GM12873 (cell line): Measurements from ENCODE around the gene TNIP1.

Experiments
- CTCF ChIP-seq: IDR thresholded peaks from 2 replicates; pipeline ENCODE4 v1.5.1; 2012; ENCODE audit warnings: low read depth, mild to moderate bottlenecking, moderate library complexity, low read length, control low read depth; ENCODE audit not compliant: insufficient read depth; ENCODE audit errors: missing control alignments

Gene TNIP1

DNA sequence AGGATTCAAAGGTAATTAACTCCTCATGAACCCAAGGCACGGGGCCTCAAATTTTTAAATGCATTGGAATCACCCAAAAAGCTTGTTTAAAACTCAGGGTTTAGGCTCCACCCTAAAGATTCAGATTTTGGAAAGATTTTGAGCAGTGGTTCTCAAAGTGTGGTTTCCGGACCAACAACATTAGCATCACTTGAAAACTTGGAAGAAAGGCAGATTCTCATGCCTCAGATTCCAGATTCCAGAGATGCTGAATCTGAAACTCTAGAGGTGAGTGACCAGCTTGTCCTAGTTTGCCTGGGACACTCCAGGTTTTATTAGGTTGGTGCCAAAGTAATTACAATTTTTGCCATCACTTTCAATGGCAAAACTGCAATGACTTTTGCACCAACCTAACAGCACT, 24.7 kb upstream of the TNIP1 start:
- no peak for TF ChIP-seq CTCF

- no peak for TF ChIP-seq CTCF
Measured at GRCh38 chr5:151104795-151105194, 24.0 kb upstream of the TNIP1 start.

DNA sequence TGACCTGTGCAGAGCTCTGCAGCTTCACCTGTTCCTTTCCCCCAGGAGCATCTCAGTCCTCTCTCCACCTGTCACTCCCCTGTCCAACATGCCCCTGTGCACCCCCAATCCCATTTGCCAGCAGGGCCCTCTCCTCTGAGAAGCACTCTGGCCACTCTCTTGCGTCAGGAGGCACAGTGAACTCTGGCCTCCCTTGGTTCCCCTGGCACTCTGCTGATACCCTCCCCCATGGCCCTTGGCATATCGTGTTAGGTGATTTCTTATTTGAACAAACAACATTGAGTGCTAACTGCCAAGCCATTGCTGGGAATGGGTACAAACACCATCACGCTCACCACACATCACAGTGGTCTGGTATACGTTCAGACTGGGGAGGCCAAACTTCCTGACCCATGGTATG, 20.9 kb upstream of the TNIP1 start:
- no peak for TF ChIP-seq CTCF

DNA sequence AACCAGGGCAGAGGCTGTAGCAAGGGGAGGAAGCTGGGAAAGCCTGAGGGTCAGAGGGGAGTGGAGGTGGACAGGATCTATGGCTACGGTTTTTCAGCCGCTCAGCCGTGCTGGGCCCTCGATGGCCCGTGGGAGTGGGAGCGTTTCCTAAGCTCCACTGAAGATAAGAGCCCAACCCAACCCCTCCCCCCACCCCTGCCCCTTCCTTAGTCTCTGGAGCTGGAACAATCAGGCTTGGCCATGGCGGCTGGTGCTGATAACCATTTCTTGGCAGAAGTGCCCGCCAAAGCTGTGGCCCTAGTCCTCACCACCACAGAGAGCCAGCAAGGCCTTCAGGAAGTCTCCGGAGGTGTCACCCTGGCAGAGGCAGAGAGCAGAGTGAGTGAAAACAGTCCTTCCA, 20.3 kb upstream of the TNIP1 start:
- no peak for TF ChIP-seq CTCF

- TF ChIP-seq CTCF, result no peak
Measured at GRCh38 chr5:151100681-151101080, 19.8 kb upstream of the TNIP1 start.

DNA sequence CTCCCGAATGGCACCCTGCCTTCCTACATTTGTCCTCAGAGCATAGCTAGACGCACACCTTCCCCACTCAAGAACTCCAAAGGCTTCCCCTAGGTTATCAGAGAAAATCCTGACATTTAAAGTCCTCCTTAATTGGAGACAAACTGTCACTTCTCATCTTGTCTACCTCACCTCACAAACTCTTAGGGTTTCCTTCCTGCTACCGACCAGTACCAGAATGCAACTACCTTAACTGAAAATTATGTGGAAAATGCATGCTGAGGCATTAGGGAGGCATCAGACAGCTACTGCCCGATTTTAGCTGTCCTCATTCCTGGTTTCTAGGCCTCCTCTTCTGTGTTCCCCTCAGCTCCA, 17.9 kb upstream of the TNIP1 start:
- TF ChIP-seq CTCF, result no peak

DNA sequence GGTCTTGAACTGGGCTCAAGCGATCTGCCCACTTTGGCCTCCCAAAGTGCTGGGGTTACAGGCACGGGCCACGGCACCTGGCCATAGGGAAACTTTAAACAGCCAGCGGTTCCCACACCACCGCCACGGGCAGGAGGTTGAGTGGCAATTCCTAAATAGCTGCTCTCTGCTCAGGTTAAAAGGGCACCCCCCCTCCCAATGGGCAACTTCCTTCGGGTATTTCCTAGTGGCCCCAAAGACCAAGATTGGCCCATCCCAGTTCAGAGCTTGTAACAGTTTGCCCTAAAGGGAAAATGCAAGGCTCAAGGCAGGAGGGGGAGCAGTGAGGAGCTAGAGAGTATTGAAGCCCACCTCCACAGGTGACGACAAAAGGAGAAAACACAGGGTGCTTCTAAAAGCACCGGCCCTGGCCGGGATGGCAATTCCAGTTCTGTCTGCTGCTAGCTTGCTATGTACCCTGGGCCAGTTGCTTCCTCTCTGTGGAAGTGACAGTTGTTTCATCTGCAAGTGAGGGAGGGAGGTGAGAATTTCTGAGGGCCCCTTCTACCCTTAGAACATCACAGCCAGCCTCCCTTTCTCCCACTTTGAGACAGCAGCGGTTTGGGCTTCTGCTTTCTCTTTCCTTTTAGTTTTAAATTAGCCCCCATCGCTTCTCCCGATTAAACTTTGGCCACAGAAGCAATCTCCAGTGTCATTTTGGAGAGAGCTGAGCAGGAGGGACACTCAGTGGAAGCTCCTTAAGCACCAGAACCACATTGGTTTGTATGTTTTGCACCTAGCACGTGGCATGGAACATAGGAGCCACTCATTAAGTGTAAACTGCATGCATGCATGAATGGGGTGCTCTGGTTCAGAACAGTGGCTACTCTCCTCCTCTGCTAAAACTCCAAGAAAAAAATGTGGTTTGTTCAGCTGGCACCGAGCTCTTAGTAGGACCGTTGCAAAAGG, 17.3 kb upstream of the TNIP1 start:
- TF ChIP-seq CTCF, result no peak
